HepG2 (cell line): ENCODE results near the gene GATD1. TPM values are rescaled to one million over a fixed set of nuclear protein-coding genes. Genes with fewer than 3 reads are reported as not detected.
A peak's percentile ranks its signal among the peaks of the same experiment; 100 is the strongest.

ENCODE experiments used
- ATAC-seq: fragments of 200-7000 bp; cut with Tn5 transposase; 3 replicates; pipeline ENCODE4 v1.9.1; 2020; ENCODE audit warnings: mild to moderate bottlenecking, moderate library complexity
- BruUV-seq: library from RNA; stranded (reverse); fragments of 400-500 nt; replicated peaks from 2 replicates; lab custom pipeline; 2021; lab: Mats Ljungman, UMichigan
- CTCF ChIA-PET: fragments of 300-600 bp; formaldehyde crosslinking; extraction: SDS; loops from one replicate; lab custom pipeline; 2021; ENCODE audit warnings: low total read pairs, inconsistent platforms, low intra/inter-chr PET ratio; lab: Yijun Ruan, JAX
- POLR2A ChIA-PET: fragments of 350-600 bp; sonication (Branson Sonifier 250); formaldehyde crosslinking; loops from one replicate; lab custom pipeline; 2020; ENCODE audit warnings: antibody characterized with exemption, inconsistent platforms; lab: Yijun Ruan, JAX
- DNase-seq: peaks from one replicate; pipeline ENCODE4 v3.0.0-alpha.2; 2015; ENCODE audit warnings: low spot score
- FAIRE-seq: peaks from 3 replicates; lab custom pipeline; 2011; peaks lifted over from hg19 to GRCh38; lab: Jason Lieb, UNC
- H2AFZ ChIP-seq: one replicate; pipeline ENCODE4 v1.6.1; 2011; ENCODE audit warnings: low read length, inconsistent platforms
- H3K27ac ChIP-seq: fragments of 300-600 bp; 3 replicates; pipeline ENCODE4 v1.8.0; 2011; ENCODE audit warnings: mixed run types, mild to moderate bottlenecking, mixed read lengths, low read length, inconsistent platforms; ENCODE audit not compliant: insufficient read depth; ENCODE audit errors: extremely low read length
- H3K27me3 ChIP-seq, 2 experiments: fragments of 200-600 bp in 1 of 2; 2 replicates in 1 of 2; 3 replicates in 1 of 2; pipeline versions ENCODE4 v1.6.0 to v1.8.0; 2011; ENCODE audit warnings: low read length in 2 of 2, mild to moderate bottlenecking in 2 of 2, moderate library complexity in 2 of 2, inconsistent platforms in 1 of 2; ENCODE audit not compliant: insufficient read depth in 2 of 2, control insufficient read depth in 1 of 2
- H3K36me3 ChIP-seq, 2 experiments: fragments of 200-600 bp in 1 of 2; replicated peaks in 1 of 2; 2 replicates in 1 of 2; 3 replicates in 1 of 2; pipeline versions ENCODE4 v1.5.1 to v1.8.0; 2011; ENCODE audit warnings: low read length in 2 of 2, inconsistent platforms in 1 of 2; ENCODE audit not compliant: insufficient read depth in 2 of 2, control insufficient read depth in 1 of 2
- H3K4me1 ChIP-seq: 2 replicates; pipeline ENCODE4 v1.5.1; 2012; ENCODE audit warnings: low read length, inconsistent platforms; ENCODE audit not compliant: insufficient read depth
- H3K4me2 ChIP-seq: 2 replicates; pipeline ENCODE4 v1.6.0; 2011; ENCODE audit warnings: low read depth, low read length, inconsistent platforms
- H3K4me3 ChIP-seq, 3 experiments: fragments of 200-600 bp in 1 of 3; sonication (generic), shearing (Covaris generic) in 1 of 3; replicated peaks in 1 of 3; 2 replicates each; pipeline ENCODE4 v1.5.1; 2011 to 2016; ENCODE audit warnings: low read length in 3 of 3, inconsistent platforms in 2 of 3, low read depth in 2 of 3, mild to moderate bottlenecking in 2 of 3, control low read depth in 1 of 3, mixed read lengths in 1 of 3; ENCODE audit not compliant: insufficient read depth in 1 of 3
- H3K79me2 ChIP-seq: one replicate; pipeline ENCODE4 v1.6.1; 2011; ENCODE audit warnings: low read length, inconsistent platforms; ENCODE audit not compliant: insufficient read depth
- H3K9ac ChIP-seq: 2 replicates; pipeline ENCODE4 v1.6.0; 2011; ENCODE audit warnings: mild to moderate bottlenecking, low read depth, low read length, inconsistent platforms; ENCODE audit not compliant: insufficient read depth
- H3K9me3 ChIP-seq: 2 replicates; pipeline ENCODE4 v1.5.1; 2012; ENCODE audit warnings: mild to moderate bottlenecking, low read length
- H4K20me1 ChIP-seq: 2 replicates; pipeline ENCODE4 v1.6.0; 2011; ENCODE audit warnings: inconsistent platforms, mild to moderate bottlenecking, low read length, moderate library complexity; ENCODE audit not compliant: insufficient read depth
- AGO2 ChIP-seq: fragments of 200-400 bp; formaldehyde crosslinking; optimal IDR thresholded peaks from 2 replicates; pipeline ENCODE3; 2017; ENCODE audit warnings: mild to moderate bottlenecking, low read depth, low read length, moderate library complexity
- ETV6 ChIP-seq: sonication (generic); formaldehyde crosslinking; conservative IDR thresholded peaks from 2 replicates; pipeline ENCODE4 v1.4.0; 2020; ENCODE audit warnings: missing genetic modification reagents
- HNRNPK ChIP-seq: fragments of 200-400 bp; formaldehyde crosslinking; IDR thresholded peaks from 2 replicates; pipeline ENCODE4 v1.6.1; 2018; ENCODE audit warnings: low read length, low read depth, moderate library complexity, mild to moderate bottlenecking; ENCODE audit not compliant: poor library complexity, severe bottlenecking
- HOXD1 ChIP-seq: sonication (generic); formaldehyde crosslinking; IDR thresholded peaks from 2 replicates; pipeline ENCODE4 v1.5.0; 2020; ENCODE audit warnings: missing genetic modification reagents
- JUNB ChIP-seq: sonication (generic); formaldehyde crosslinking; IDR thresholded peaks from 2 replicates; pipeline ENCODE4 v1.8.0; 2022; ENCODE audit warnings: missing genetic modification reagents, mild to moderate bottlenecking, borderline replicate concordance
- KLF13 ChIP-seq: sonication (generic); formaldehyde crosslinking; IDR thresholded peaks from 2 replicates; pipeline ENCODE4 v1.4.0; 2020; ENCODE audit warnings: mild to moderate bottlenecking, missing genetic modification reagents
- PHF21A ChIP-seq: sonication (generic); formaldehyde crosslinking; IDR thresholded peaks from 2 replicates; pipeline ENCODE4 v1.5.0; 2020; ENCODE audit warnings: mild to moderate bottlenecking, missing genetic modification reagents
- POLR2A ChIP-seq, 2 experiments: IDR thresholded peaks; 2 replicates each; pipeline ENCODE4 v1.6.1; 2011; ENCODE audit warnings: low read depth in 2 of 2, low read length in 2 of 2, mild to moderate bottlenecking in 1 of 2, moderate library complexity in 1 of 2; ENCODE audit not compliant: insufficient read depth in 1 of 2
- RBFOX2 ChIP-seq: fragments of 200-400 bp; formaldehyde crosslinking; IDR thresholded peaks from 2 replicates; pipeline ENCODE4 v1.6.1; 2017; ENCODE audit warnings: low read depth, mild to moderate bottlenecking, low read length
- RBM22 ChIP-seq: fragments of 200-400 bp; formaldehyde crosslinking; optimal IDR thresholded peaks from 2 replicates; pipeline ENCODE3; 2017; ENCODE audit warnings: mild to moderate bottlenecking, low read length, moderate library complexity
- RELA ChIP-seq: sonication (generic); formaldehyde crosslinking; IDR thresholded peaks from 2 replicates; pipeline ENCODE4 v1.4.0; 2020; ENCODE audit warnings: missing genetic modification reagents
- TAF15 ChIP-seq: fragments of 200-400 bp; formaldehyde crosslinking; IDR thresholded peaks from one replicate; pipeline ENCODE4 v1.6.1; 2018; ENCODE audit warnings: mild to moderate bottlenecking, low read depth, low read length; ENCODE audit not compliant: poor library complexity, severe bottlenecking
- ZBTB38 ChIP-seq: sonication (generic); formaldehyde crosslinking; IDR thresholded peaks from 2 replicates; pipeline ENCODE4 v1.5.1; 2020; ENCODE audit warnings: mild to moderate bottlenecking, missing genetic modification reagents
- ZNF12 ChIP-seq: sonication (generic); formaldehyde crosslinking; IDR thresholded peaks from 2 replicates; pipeline ENCODE4 v1.5.0; 2020; ENCODE audit warnings: missing genetic modification reagents
- ZNF768 ChIP-seq: sonication (generic); formaldehyde crosslinking; IDR thresholded peaks from 2 replicates; pipeline ENCODE4 v1.4.0; 2020; ENCODE audit warnings: missing genetic modification reagents
- ZSCAN21 ChIP-seq: sonication (generic); formaldehyde crosslinking; IDR thresholded peaks from 2 replicates; pipeline ENCODE4 v1.8.0; 2022; ENCODE audit warnings: mild to moderate bottlenecking, missing genetic modification reagents, moderate library complexity, borderline replicate concordance
- ZSCAN22 ChIP-seq: sonication (generic); formaldehyde crosslinking; IDR thresholded peaks from 2 replicates; pipeline ENCODE4 v1.4.0; 2020; ENCODE audit warnings: mild to moderate bottlenecking, missing genetic modification reagents
- WGBS: methylation state at CpG from one replicate; pipeline ENCODE4 v1.1.6; 2017; ENCODE audit warnings: low lambda C conversion rate; 5-methylcytosine and 5-hydroxymethylcytosine counted together
- in situ Hi-C: cut with HindIII; loops from 2 replicates; pipeline ENCODE4 v1.10.0; 2017; ENCODE audit warnings: low pct_unique_long_range_greater_than_20kb; ENCODE audit not compliant: extremely low pct_ligation_motif_present
- intact Hi-C: fragments of 100-400 bp; cut with micrococcal nuclease; formaldehyde crosslinking; loops from one replicate; pipeline ENCODE4 v1.10.0; 2022; ENCODE audit not compliant: unreplicated experiment
- polyA plus RNA-seq, 8 experiments: library from polyadenylated mRNA; depleted of rRNA in 3 of 8; stranded (reverse) in 7 of 8; unstranded in 1 of 8; fragments of >200 nt; fragmentation: Illumina TruSeq in 4 of 8; extraction: Trizol in 4 of 8; gene quantifications; 2 replicates each; pipeline versions ENCODE4 v1.2.1 to v1.2.3, GENCODE V29; 2011 to 2016; ENCODE audit warnings: low read depth in 4 of 8, missing spikeins in 1 of 8, mixed read lengths in 1 of 8; ENCODE audit not compliant: insufficient read depth in 1 of 8
- total RNA-seq, 5 experiments: library from RNA; depleted of rRNA; stranded (reverse); fragments of >200 nt; fragmentation: Illumina TruSeq; extraction: Trizol; gene quantifications; 2 replicates each; pipeline ENCODE4 v1.2.3, GENCODE V29; 2016; ENCODE audit warnings: low read depth in 1 of 5
- TF ChIP-seq, protein P1 (sequence below): sonication (generic); formaldehyde crosslinking; IDR thresholded peaks from 2 replicates; pipeline ENCODE4 v1.4.0; 2020; ENCODE audit warnings: mild to moderate bottlenecking, missing genetic modification reagents

Gene GATD1
- total and polyA plus RNA-seq, 2 of the 13 experiments (the other 11 are each of a cell fraction or from before 2014, with no cell fraction given) = 31.3 to 60.5 TPM

DNA sequence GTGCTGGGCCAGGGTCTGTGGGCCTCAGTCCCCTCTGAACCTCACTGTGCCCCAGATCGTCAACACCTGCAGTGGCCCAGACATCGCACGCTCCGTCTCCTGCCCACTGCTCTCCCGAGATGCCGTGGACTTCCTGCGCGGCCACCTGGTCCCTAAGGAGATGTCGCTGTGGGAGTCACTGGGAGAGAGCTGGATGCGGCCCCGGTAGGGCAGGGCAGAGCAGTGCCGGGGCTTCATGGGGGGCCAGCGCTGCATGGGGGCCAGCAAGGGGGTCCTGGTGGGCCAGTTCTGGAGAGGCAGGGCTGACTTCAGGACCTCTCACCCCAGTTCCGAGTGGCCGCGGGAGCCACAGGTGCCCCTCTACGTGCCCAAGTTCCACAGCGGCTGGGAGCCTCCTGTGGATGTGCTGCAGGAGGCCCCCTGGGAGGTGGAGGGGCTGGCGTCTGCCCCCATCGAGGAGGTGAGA lies 54.9 kb downstream of the GATD1 start:
- Histone ChIP-seq H3K4me2 (no peak overlapping the region), H3K36me3 (peaks cover 25 to 53% of the 10 kb centered on the region in 2 experiments), H3K4me1 (0 out of 2 replicates have a peak, but pooled peaks cover 10% of the 10 kb centered on the region), H2AFZ (no peak overlapping the region), H4K20me1 (peaks cover 12% of the 10 kb centered on the region; the same call in 1 of the 2 replicates), H3K4me3 (no peak overlapping the region), H3K27me3 (no peaks in the 10 kb centered on the region), H3K27ac (no peak overlapping the region), H3K9ac (no peak overlapping the region), H3K9me3 (no peaks in the 10 kb centered on the region), H3K79me2 (peaks cover under 1% of the 10 kb centered on the region)
- ATAC-seq (no peak; the same call in 2 of the 3 replicates), DNase-seq (no peak), FAIRE-seq (no peak)
- ChIA-PET POLR2A (interaction anchor here (1.1 to 12.6 kb wide), 6 partner anchors 9 to 26 kb away, joined by 3 to 203 read pairs (median 8); partner anchors contain the start of genes DEAF1, EPS8L2, TALDO1 and TMEM80), CTCF (interaction anchor here (1.5 to 1.9 kb wide), 2 partner anchors 26 to 60 kb away, joined by 7 to 13 read pairs; partner anchors contain the start of gene TMEM80)
- in situ Hi-C loops = no loop called here
- BruUV-seq = no TSS peak
- no peak for TF ChIP-seq ETV6 (CRISPR knock-in tag)
- TF ChIP-seq ZNF768 (CRISPR knock-in tag) = peak; percentile 24; the same call in 1 of the 2 replicates
- TF ChIP-seq PHF21A (CRISPR knock-in tag) = no peak
- no peak for TF ChIP-seq TAF15
- TF ChIP-seq RBM22 = peak; percentile 89
- no peak for TF ChIP-seq ZNF12 (CRISPR knock-in tag)
- no peak for TF ChIP-seq RELA (CRISPR knock-in tag)
- TF ChIP-seq KLF13 (CRISPR knock-in tag) = no peak
- TF ChIP-seq POLR2A (IDR thresholded peaks at IDR 0.05; ENCODE audit: insufficient read depth in 1 of 2, low read depth in 2 of 2, low read length in 2 of 2) = no peak; a peak in 1 of 4 replicates
- TF ChIP-seq ZSCAN21 (CRISPR knock-in tag) = no peak
- TF ChIP-seq ZBTB38 = peak; percentile 63
- no peak for TF ChIP-seq ZSCAN22
- TF ChIP-seq HNRNPK = peak; percentile 24
- TF ChIP-seq, protein P1, sequence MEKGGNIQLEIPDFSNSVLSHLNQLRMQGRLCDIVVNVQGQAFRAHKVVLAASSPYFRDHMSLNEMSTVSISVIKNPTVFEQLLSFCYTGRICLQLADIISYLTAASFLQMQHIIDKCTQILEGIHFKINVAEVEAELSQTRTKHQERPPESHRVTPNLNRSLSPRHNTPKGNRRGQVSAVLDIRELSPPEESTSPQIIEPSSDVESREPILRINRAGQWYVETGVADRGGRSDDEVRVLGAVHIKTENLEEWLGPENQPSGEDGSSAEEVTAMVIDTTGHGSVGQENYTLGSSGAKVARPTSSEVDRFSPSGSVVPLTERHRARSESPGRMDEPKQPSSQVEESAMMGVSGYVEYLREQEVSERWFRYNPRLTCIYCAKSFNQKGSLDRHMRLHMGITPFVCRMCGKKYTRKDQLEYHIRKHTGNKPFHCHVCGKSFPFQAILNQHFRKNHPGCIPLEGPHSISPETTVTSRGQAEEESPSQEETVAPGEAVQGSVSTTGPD (CRISPR knock-in tag) = no peak
- no peak for TF ChIP-seq JUNB (CRISPR knock-in tag)
- no peak for TF ChIP-seq HOXD1 (CRISPR knock-in tag)
- peak; percentile 64; the same call in 1 of the 2 replicates for TF ChIP-seq RBFOX2
- peak; percentile 90 for TF ChIP-seq AGO2
- intact Hi-C loops = no loop called here
- WGBS = 94% methylated on average over 14 of the region's 20 CpGs
